ELR (cell line): Measurements from ENCODE around the gene CEP19.
"Not testable (repeated sequence)": the region's sequence is repeated elsewhere in the genome, so short reads cannot be mapped to it uniquely, and the experiment has no call there.

Source experiments
- DNase-seq: peaks from one replicate; pipeline ENCODE4 v3.0.0-alpha.2; 2015; ENCODE audit warnings: low read depth

Gene CEP19, protein sequence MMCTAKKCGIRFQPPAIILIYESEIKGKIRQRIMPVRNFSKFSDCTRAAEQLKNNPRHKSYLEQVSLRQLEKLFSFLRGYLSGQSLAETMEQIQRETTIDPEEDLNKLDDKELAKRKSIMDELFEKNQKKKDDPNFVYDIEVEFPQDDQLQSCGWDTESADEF

DNA sequence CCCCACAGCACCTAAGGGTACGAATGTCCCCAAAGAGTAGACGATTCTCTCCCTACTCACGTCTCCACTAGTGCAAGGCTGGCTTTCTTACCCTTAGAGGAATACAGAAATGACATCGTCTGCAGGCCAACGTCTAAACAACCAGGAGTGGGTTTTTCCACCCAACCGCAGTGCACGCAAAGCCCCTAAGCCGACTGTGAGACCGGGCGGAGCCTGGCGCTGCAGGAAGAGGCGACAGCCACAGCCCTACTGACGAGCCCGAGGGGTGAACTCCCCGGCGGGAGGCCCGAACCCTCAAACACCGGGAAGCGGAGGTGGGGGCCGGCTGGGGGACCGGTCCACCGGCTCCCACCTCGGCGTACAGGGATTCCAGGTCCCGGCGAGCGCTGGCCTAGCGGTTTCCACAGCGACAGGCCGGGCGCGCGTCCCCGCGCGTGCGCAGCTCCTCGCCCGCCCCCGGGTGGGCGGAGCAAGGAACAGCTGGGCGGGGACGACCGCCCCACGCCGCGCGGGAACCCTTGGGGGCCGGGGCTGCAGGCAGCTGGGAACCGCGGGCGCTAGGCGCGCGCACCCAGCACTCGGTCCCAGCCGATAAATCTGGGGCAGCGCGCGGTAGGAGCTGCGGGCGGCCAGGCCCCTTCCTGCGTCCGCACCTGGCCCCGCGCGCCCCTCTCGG is at the start of gene CEP19, which contains the start of gene PIGX:
TSS of gene CEP19 (minus strand) at position 413 of the 676 bp plus-strand sequence. CDS start 3,593 bp downstream, outside the sequence.
TSS of gene PIGX (plus strand) at position 540 of the 676 bp plus-strand sequence.
- peak; percentile 84 for DNase-seq

DNA sequence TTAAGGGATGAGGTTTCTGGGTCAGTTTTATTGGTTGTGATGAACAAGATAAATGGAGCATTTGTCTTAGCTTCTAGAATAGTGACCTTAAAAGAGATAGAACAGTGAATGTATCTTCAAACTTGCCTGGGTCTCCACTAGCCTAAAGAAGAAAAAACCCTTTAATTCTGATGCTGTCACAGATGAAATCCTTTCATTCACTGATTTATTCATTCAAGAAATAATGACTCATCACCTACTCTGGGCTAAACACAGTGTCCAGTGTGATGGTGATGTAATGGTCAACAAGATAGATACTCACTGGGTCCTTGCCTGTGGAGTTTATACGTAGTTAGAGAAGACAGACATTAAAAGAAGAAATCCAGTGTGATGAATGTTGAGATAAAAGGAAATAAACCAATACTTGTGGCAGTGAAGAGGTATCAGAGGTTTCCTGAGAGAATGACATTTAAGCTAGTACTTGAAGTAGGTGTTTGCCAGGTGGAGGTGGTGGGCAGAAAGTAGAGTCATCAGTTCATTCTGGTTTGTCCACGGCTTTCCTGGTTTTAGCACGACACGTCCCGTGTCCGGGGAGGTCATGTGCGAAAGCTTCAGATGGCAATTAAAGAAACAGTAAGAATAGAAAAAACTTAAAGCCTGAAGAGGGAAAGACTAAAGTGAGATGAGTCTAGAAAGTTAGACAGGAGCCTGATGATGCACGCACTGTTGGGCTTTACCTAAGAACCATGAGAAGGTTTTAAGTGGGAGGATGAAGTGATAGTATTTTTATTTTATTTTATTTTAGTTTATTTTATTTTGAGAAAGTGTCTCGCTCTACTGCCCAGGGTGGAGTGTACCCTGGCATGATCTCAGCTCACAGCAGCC is 46.1 kb upstream of the CEP19 start:
- peak; percentile 83 for DNase-seq

DNA sequence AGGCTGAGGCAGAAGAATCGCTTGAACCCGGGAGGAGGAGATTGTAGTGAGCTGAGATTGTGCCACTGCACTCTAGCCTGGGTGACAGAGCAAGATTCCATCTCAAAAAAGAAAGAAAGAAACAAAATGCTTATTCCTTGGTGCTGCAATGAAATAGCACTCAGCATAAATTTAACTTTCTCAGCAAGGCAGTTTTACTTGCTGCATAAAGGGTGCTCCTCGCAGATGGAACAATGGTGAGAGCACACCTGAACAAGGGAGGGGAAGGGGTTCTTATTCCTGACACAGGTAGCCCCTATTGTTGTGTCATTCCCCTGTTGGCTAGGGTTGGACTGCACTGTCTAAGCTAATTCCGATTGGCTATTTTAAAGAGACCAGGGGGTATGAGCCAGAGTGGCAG is 44.7 kb upstream of the CEP19 start:
- DNase-seq, result no peak

DNA sequence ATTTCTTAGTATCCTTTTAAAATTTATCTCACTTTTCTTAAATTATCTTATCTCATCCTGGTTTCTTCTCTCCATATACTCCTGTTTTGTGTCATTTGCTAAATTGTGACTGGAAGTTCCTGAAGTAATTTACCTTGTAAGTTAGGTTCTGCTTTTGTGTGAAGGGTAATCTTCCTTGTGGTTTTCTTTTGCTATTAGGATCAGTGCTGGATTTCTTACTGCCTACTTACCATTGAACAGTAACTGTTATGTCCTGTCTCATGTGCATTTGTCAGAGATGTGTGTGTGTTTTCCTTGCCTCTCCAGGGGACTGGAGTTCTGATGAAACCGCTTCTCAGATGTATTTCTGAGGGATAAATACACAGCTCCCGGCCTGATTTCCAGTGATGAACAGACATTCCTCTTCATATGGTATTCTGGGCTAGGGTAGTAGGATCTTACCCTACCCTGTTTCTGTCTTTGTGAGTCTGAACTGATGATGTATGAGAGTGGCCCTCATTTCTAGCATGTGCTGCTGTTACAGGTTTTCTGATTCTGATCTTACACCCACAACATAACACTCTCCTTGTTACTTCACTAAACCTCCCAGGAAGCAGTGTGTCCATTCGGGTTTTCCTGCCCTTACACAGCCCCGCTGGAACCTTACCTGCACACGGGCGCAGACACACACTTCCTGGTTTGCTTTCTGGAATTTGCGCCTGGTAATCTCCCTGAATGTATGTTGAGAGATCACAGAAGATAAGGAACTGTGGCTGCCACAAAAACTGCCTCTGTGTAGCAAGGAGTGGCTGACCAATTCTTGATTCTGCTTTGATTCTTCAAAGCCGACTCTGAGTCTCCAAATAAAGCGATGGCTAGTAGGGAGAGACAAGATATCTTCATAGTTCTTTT is 42.3 kb upstream of the CEP19 start:
- DNase-seq, result no peak

DNA sequence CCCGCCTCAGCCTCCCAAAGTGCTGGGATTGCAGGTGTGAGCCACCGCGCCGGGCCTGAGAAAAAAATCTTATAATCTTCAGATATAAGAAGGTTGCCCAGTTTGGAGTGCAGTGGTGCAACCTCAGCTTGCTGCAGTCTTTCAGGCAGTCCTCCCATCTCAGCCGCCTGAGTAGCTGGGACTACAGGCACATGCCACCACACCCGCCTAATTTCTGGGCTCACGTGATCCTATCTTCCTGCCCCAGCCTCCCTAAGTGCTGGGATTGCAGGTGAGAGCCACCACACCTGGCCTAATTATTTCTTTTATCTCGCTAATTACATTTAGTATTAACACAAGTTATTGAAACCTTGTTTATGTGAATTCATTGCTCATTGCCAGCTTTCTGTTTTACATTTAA is 41.2 kb upstream of the CEP19 start:
- DNase-seq, result no peak

DNA sequence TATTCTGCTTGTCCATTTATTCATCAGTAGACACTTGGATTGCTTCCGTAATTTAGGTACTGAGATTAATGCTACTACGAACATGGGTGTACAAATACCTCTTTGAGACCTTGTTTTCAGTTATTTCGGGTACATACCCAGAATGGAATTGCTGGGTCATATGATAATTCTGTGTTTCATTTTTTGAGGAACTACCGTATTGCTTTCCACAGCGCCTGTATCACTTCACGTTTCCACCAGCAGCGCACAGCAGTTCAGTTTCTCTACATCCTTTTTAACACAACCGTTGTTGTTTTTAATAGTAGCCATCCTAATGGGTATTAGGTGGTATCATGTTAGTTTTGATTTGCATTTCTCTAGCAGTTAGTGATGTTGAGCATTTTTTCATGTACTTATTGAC is 37.1 kb upstream of the CEP19 start:
- DNase-seq, result no peak

DNA sequence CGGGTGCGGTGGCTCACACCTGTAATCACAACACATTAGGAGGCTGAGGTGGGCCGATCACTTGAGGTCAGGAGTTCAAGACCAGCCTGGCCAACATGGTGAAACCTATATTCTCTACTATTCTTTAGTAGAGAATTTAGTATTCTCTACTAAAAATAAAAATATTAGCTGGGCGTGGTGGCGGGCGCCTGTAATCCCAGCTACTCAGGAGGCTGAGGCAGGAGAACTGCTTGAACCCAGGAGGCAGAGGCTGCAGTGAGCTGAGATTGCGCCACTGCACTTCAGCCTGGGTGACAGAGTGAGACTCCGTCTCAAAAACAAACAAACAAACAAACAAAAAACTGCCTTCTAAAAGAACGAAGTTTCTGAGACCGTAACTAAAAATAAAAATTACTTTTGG is 31.5 kb upstream of the CEP19 start:
- DNase-seq, result not testable (repeated sequence)

DNA sequence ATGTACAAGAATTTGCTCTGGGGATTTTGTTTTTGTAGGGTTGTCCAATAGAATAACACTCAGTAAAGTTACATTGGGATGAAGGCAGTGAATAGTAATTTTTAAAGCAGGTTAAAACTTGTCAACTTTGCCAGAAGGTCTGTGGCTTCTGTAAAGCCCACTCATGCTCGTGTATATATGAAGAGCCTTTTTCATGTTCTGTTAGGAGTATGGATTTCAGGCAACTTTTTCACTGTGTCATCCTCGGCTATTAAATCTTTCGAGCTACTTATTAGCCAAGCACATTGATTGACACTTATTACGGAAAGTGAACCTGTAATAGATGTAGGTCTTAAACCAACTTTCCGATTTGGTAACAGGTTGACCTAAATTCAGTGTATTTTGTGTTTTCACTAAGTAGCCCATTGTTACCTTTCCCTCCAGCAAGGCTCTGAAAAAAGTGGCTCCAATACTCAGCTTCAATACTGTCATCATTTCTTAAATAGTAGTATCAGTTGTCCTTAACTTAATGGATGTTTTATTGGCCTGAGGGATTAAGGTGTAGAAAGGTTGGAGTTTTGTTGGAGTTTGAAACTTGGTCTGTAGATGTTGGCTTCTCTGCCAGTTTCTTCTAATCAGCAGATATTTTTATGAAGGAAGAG is 29.3 kb upstream of the CEP19 start:
- DNase-seq, result no peak

DNA sequence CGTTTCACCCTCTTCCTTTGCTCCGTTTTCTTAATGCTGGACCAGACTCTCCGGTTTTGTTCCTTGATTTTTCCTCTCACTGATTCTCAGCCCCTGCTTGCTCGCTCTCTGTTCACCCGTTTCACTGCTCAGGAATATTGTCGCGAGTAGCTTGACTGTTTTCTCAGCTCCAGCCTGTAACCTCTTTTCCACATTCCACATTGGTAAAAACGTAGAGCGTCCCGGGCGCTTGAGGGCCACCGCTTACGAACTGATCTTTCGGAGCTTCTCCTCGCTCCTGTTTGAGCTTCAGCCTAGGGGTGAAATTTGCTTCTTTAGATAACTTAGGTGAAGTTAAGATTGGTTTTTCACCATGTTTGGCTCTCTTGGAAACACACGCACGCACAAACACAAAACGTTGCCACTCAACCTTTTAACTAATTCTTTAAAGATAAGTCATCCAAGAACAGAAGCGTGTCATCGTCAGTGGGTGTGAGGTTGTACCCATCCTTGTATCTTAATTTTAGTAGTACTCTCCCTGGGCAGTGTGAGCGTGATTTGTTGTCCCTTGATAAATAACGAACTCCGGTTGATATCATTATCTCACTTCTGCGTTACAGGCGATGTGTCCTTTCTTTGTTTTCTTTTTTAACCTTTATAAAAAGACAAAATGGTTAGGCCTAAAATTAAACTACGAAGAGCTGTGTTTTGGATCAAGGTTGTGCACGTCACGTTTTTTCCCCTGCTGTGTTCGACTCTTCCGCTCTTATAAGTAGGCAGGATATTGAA is 28.6 kb upstream of the CEP19 start:
- DNase-seq, result peak; percentile 66

DNA sequence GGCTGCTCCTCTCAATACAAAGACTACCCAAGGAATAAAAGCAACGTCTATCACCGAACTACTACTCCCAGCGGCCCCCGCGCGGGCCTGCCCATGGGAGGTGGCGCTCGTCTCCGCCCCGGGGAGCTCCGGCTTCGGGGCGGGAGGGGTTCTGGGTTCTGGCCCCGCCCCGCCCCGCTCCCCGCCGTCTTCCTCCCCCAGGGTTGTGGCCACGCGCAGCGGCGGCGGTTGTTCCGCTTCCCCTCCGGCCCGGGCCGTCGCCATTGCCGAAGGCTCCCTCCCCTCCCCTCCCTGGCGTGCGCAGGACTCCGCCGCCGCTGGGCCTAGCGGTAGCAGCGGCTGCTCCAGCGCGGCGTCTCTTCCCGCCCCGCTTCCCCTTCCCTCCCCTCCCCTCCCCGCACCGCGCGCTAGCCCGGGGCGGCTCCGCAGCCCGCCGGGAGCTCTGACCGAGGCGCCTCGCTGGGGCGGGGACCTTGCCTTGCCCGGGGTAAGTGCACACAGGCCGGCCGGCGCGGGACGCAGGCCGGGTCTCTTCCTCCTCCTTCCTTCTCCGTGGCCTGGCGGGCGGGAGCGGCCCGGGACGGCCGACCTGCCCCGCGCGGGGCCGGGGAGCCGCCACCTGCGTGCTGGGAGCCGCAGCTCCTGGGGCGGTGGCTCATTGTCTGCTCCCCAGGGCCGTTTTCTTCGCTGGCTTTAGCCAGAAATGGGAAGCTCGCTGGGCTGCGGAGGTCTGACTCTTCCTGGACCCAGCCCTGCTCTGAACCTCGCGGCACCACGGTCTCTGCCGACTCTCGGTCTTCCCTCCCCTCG is 27.8 kb upstream of the CEP19 start, which contains the start of gene PAK2:
TSS of gene PAK2 (plus strand) at position 187 of the 810 bp plus-strand sequence. CDS start 42,790 bp downstream, outside the sequence.
- DNase-seq, result peak; percentile 90

DNA sequence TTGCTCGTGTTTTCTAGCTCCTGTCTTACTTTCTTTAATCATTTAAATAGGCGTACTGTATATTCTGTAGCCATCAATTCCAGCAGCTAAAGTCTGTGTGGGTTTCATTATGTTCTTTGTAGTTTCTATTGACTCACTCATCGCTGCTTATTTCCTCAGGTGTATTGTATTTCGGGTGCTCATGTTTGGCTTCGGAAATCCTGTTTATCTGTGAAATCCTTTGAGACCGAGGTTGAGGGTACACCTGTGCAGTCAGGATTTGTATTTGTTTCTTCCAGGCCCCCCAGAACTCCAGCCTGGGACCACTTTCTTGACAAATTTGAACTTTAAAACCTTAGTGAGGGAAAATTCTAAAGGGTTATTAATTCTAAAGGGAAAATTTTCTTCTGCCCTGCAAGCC is 25.6 kb upstream of the CEP19 start:
- no peak for DNase-seq

DNA sequence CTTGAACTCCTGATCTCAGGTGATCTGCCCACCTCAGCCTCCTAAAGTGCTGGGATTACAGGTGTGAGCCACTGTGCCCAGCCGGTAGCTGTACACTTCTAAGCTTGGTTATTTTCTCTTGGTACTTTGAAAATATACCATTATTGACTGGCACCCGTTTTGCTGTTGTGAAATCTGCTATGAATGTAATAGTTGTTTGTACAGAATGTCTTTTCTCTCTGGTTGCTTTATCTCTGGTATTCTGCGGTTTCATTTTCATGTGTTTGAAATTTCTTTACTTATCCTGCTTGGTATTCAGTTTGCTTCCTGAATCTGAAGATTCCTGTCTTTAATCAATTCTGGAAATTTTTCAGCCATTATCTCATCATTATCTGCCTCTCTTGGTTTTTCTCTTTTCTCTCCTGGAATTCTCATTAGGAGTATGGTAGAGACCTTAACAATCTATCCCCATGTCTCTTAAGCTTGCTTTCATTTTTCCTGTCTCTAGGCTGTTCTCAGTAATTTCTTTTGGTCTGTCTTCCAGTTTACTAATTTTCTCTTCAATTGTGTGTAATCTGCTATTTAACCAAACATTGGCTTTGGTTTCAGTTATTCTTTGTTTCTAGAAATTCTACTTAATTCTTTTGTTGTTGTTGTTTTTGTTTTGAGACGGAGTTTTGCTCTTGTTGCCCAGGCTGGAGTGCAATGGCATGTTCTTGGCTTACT is 24.8 kb upstream of the CEP19 start:
- DNase-seq, result no peak

DNA sequence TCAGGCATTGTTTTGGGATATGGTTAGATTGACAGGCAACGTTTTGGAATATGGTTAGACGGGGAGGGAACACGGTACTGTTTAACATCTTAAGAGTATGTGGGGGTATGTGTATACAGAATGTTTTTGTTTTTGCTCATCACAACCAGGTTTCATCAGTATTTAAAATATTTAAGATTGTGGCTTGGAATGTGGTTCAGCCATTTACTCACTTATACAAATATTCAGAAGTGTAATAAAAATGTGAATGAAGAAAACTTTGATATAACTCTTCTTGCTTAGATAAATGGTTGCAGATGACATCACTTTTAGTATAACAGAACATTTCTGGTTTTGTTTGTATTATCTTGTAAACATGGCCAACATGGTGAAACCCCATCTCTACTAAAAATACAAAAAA is 23.7 kb upstream of the CEP19 start:
- peak; percentile 58 for DNase-seq

DNA sequence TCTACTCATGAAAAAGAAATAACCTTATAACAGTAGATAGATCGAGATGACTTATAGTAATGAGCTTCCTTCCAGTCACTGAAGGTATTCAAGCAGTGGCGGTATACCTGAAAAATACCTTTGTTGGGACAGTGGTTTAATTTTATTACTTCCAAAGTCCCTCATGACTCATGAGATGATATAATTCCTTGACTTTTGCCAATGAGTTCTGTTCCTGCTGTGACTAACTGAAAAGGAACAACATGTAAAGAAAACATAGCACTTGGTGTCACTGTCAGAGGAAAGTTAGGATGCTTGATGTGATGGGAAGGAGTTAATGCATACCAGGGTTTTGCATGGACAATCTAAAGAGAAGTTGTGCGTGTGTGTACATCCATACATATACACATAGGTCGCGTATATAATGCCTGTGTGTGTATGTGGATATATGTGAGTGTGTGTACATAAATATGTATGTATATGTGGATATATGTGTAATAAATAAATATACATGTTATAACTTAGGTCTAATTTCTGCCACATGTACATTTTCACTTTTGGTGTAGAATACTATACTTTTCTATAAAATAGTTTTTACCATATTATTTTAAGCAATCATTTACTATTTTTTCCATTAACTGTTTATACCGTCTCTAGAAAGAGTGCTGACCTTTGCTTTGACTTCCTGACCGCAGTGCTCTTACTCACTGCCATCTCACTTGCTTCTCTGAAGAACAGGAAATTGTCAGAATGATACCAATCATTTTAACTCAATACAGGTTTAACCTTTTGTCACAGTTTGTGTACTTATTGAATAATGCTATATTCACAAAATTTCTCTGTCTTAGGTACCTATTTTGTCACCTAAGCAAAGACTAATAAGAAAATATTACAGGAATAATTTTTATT is 15.0 kb upstream of the CEP19 start:
- DNase-seq, result peak; percentile 88

DNA sequence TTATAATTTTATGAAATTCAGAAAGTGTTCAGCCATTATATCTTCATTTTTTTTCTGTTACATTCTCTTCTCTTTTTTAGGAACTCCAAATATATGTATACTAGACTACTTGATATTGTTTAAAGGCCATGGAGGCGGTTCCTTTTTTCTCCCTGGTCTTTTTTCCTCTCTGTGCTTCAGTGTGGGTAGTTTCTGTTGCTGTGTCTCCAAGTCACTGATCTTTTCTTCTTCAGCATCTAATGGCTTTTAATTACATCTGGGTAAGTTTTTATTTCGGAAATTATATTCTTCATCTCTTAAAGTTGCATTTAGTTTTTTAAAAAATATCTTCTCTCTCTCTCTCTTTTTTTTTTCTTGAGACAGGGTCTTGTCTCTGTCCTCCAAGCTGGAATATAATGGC is 9.0 kb upstream of the CEP19 start:
- DNase-seq, result no peak

DNA sequence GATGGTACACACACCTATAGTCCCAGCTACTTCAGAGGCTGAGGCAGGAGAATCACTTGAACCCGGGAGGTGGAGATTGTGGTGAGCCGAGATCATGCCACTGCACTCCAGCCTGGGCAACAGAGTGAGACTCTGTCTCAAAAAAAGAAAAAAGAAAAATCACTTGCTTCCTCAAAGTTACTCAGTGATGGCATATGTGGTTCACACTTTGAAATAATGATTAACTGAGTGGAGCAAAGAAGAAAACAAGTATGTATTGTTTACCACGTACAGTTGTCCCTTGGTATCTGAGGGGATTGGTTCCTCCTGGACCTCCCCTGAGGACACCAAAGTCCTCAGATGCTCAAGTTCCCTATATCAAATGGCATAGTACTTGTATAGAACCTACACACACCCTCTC is 5.1 kb upstream of the CEP19 start:
- not testable (repeated sequence) for DNase-seq

DNA sequence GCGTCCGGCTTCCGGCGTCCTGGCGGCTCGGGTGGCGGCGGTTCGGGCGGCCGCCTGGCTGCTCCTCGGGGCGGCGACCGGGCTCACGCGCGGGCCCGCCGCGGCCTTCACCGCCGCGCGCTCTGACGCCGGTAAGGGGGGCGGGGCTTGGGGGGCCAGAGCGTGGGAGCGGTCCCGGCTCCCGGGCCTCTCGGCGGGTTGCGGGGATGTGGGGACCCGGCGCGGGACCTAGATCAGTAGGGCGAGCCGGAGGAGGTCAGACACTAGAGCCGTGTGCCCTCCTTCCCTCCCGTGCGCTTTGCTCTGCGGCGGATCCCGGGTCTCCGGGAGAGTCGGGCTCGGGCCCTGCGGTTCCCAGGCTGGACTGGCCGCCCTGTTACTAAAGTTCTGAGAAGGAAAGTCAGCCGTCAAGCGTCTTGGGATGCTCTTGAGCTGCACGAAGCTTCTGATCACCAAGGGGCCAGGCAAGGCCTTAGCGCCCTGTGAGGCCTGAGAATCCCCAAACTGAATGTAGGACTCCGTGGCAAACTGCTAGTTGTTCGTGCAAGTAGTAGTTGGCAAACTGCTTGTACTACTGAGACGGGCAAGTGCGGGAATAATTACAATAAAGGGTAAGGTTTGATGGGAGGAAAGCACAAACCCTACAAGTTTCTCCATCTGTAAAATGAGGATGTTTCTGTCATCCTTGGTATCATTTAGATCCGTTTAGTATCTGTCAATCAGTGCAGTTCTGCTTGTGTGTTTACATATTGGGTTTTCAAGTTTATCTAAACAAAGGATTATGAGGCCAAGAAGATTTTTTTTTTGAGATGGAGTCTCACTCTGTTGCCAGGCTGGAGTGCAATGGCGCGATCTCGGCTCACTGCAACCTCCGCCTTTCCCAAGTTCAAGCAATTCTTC is 714 bp upstream of the CEP19 start:
- no peak for DNase-seq
